ENCODE results near the gene CARMIL1.

- TF ChIP-seq POLR2A (IDR thresholded peaks at IDR 0.05) (no peak), CTCF (IDR thresholded peaks at IDR 0.05) (no peak)
Observed at GRCh38 chr6:25280344-25281074, 1.3 kb downstream of the CARMIL1 start.
